Skeletal muscle satellite cell (primary cell): ENCODE results near the gene RAD51B.
"Not testable (repeated sequence)": the region's sequence is repeated elsewhere in the genome, so short reads cannot be mapped to it uniquely, and the experiment has no call there.

Experiments
- H3K27me3 ChIP-seq: 2 replicates; pipeline ENCODE4 v1.7.0; 2013; ENCODE audit warnings: low read length; ENCODE audit not compliant: control insufficient read depth, insufficient read depth
- H3K36me3 ChIP-seq: 2 replicates; pipeline ENCODE4 v1.7.0; 2013; ENCODE audit warnings: mild to moderate bottlenecking, control low read depth, low read length; ENCODE audit not compliant: insufficient read depth
- H3K4me1 ChIP-seq: 2 replicates; pipeline ENCODE4 v1.7.0; 2013; ENCODE audit warnings: low read length; ENCODE audit not compliant: control insufficient read depth, insufficient read depth
- H3K4me2 ChIP-seq: 2 replicates; pipeline ENCODE4 v1.7.0; 2013; ENCODE audit warnings: mild to moderate bottlenecking, low read length
- H3K4me3 ChIP-seq: 2 replicates; pipeline ENCODE4 v1.7.0; 2013; ENCODE audit warnings: low read length
- H3K9ac ChIP-seq: 2 replicates; pipeline ENCODE4 v1.7.0; 2013; ENCODE audit warnings: mild to moderate bottlenecking, low read depth, low read length, moderate library complexity
- H3K9me3 ChIP-seq: replicated peaks from 2 replicates; pipeline ENCODE4 v1.7.0; 2013; ENCODE audit warnings: mild to moderate bottlenecking, control low read depth, low read length

RAD51B gene

GRCh38 chr14:68018598-68018997 is 199.0 kb downstream of the RAD51B start:
- Histone ChIP-seq H3K4me3 (no peak overlapping the region), H3K27me3 (no peaks in the 10 kb centered on the region), H3K36me3 (no peaks in the 10 kb centered on the region), H3K9ac (no peak overlapping the region), H3K9me3 (no peaks in the 10 kb centered on the region), H3K4me1 (peaks cover 9% of the 10 kb centered on the region), H3K4me2 (no peak overlapping the region)

DNA sequence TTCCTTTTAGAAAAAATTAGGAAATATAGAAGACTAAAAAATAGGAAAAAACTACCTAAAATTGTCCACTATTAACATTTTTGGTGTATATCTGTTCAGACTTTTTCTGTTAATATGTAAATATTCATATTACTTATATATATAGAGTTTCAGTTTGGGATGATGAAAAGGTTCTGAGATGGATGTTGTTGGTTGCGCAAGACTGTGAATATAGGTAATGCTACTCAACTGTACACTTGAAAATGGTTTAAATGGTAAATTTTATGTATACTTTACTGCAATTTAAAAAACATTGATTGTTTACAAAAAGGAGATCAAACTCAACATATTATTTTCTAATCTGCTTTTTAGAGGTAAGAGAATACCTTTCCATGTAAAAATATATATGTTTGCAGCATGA is 200.9 kb downstream of the RAD51B start:
- Histone ChIP-seq H3K27me3 (no peaks in the 10 kb centered on the region), H3K9ac (no peak overlapping the region), H3K4me3 (no peak overlapping the region), H3K4me2 (no peak overlapping the region), H3K36me3 (no peaks in the 10 kb centered on the region), H3K4me1 (peaks cover 9% of the 10 kb centered on the region), H3K9me3 (no peaks in the 10 kb centered on the region)

DNA sequence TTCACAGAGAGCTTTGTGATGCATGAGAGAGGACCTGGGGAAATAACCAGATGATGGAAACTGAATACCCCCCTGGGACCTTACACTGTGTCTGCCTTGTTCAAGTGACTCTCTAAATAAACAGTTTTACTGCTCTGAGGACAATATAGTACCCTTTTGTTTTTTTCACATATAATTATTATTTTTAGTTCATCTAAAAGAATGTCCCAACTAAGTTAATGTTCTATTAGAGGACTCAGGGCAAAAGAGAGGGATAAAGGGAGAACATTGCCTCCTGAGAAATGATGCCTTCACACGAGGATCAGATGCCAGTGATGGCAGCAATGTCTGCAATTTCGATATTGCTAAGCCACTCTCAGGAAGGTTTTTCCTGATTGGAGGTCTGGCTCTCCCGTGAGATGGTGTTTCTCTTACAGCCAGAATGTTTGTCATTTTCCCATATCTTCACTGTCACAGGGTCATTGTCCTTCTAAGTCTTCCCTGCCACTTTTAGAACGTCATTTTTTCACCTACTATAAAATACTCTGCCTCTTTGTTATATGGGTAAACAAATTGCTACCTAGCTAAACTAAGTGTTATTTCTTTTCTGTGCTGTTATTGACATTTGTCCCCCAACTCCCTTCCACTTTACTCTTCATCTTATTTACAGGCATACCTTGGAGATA is 201.6 kb downstream of the RAD51B start:
- Histone ChIP-seq H3K4me2 (no peak overlapping the region), H3K9ac (no peak overlapping the region), H3K9me3 (no peaks in the 10 kb centered on the region), H3K27me3 (no peaks in the 10 kb centered on the region), H3K4me3 (no peak overlapping the region), H3K4me1 (peaks cover 8% of the 10 kb centered on the region), H3K36me3 (no peaks in the 10 kb centered on the region)

DNA sequence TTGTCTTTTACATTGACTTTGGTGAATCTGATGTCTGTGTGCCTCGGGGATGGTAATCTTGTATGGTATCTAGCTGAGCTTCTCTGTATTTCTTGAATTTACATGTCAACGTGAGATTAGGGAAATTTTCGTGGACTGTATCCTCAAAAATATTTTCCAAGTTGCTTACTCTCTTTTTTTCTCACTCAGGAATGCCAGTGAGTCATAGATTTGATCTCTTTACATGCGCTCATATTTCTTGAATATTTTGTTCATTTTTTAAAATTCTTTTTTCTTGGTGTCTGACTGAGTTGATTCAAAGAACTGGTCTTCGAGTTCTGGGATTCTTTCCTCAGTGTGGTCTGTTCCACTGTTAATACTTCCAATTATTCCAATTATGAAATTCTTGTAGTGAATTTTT is 207.7 kb downstream of the RAD51B start:
- Histone ChIP-seq H3K36me3 (no peaks in the 10 kb centered on the region), H3K9me3 (no peaks in the 10 kb centered on the region), H3K4me1 (peaks cover 13% of the 10 kb centered on the region), H3K9ac (no peak overlapping the region), H3K4me3 (no peak overlapping the region), H3K4me2 (no peak overlapping the region), H3K27me3 (no peaks in the 10 kb centered on the region)

DNA sequence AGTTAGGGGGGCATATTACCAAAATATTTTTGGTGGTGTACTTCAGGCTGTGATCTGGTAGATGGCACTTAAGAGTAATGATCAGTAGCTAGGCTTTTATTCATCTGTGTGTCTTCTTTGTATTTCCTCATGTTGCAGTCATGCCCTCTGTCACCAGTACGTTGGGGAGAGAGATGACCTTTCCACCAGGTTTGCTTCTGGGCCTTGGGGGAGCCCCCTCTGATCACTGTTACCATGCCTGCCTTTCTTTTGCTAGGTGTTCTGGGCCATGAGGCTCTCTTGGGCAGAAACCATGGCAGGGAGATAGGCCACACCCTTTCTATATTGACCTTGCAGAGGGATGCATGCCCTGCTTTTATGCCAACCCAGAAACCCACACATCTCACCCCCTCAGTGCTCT is 208.5 kb downstream of the RAD51B start:
- no peak overlapping the region for H3K9ac ChIP-seq
- no peak overlapping the region for H3K4me3 ChIP-seq
- H3K27me3 ChIP-seq, result no peaks in the 10 kb centered on the region
- H3K4me2 ChIP-seq, result no peak overlapping the region
- H3K9me3 ChIP-seq, result no peaks in the 10 kb centered on the region
- H3K4me1 ChIP-seq, result peaks cover 13% of the 10 kb centered on the region
- H3K36me3 ChIP-seq, result no peaks in the 10 kb centered on the region

DNA sequence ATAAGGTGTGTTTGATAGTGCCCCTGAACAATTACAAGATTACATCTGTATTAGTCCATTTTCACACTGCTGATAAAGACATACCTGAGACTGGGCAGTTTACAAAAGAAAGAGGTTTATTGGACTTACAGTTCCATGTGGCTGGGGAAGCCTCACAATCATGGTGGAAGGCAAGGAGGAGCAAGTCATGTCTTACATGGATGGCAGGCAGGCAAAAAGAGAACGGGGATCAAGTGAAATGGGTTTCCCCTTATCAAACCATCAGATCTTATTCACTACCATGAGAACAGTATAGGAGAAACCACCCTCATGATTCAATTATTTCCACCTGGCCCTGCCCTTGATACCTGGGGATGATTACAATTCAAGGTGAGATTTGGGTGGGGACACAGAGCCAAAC is 211.4 kb downstream of the RAD51B start:
- H3K4me3 ChIP-seq, H3K4me2 ChIP-seq, H3K27me3 ChIP-seq, H3K36me3 ChIP-seq, H3K9ac ChIP-seq, H3K9me3 ChIP-seq: not testable (repeated sequence)
- peaks cover 13% of the 10 kb centered on the region for H3K4me1 ChIP-seq

DNA sequence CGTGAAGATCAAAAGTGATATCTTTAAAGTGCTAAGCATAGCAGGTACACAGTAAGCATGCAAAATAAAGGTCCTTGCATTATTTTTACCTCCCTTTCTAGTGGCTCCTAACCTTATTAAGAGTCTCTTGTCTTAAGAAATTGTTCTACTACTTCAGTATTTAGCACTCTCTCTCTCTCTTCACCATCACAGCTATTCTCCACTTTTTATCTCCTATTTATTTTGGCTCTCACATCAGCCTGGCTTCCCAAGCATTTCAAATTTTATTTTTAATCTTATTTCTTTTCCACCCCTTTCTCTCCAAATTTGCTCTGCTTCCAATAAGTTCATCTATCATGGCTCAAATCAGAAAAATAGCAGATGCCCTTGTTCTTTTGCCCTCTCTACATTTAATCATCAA is 212.6 kb downstream of the RAD51B start:
- no peaks in the 10 kb centered on the region for H3K9me3 ChIP-seq
- H3K9ac ChIP-seq, result no peak overlapping the region
- no peak overlapping the region for H3K4me2 ChIP-seq
- H3K36me3 ChIP-seq, result no peaks in the 10 kb centered on the region
- H3K27me3 ChIP-seq, result no peaks in the 10 kb centered on the region
- H3K4me1 ChIP-seq, result peaks cover 8% of the 10 kb centered on the region
- no peak overlapping the region for H3K4me3 ChIP-seq

- H3K9me3 ChIP-seq, result no peaks in the 10 kb centered on the region
- no peaks in the 10 kb centered on the region for H3K27me3 ChIP-seq
- H3K9ac ChIP-seq, result no peak overlapping the region
- H3K4me3 ChIP-seq, result no peak overlapping the region
- H3K4me2 ChIP-seq, result no peak overlapping the region
- H3K4me1 ChIP-seq, result no peaks in the 10 kb centered on the region
- no peaks in the 10 kb centered on the region for H3K36me3 ChIP-seq
These were observed 213.9 kb downstream of the RAD51B start for GRCh38 chr14:68033336-68033932.

DNA sequence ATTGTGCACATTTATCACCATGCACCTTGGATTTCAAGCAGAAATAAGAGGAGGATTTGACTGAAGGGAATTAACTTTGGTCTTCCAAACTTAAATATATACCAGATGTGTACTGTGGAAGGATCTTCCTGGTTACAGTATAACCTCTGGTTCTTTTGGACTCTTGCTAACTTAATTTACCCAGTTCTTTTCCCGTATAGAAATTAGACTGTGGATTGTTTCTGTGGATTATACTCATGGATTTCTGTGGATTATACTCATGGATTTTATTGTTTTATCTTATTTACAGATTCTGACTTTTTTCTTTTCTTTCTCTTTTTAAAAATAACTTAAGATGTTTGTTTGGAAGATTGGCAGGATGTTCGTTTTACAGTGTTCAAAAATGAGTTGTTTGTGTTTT is 215.3 kb downstream of the RAD51B start:
- no peak overlapping the region for H3K4me2 ChIP-seq
- H3K36me3 ChIP-seq, result no peaks in the 10 kb centered on the region
- H3K4me3 ChIP-seq, result no peak overlapping the region

DNA sequence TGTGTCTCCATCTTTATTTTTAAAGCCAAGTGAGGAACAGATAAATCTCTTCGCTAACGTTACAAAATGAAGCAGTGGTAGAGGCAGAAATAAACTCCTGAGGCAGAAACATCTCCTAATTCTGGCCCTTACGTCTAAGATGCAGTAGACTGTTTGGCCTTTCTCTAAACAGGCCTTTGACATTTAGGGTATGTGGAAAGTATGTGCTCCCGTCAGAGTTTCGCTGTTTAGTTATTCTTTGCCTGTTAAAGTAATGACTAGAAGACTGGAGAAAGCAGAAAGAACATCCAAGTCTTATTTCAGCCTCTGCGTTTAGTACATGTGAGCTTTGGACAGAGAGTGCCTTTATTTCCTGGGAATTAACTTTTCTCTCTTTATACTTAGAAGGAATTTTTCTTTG is 216.6 kb downstream of the RAD51B start:
- Histone ChIP-seq H3K27me3 (no peaks in the 10 kb centered on the region), H3K36me3 (no peaks in the 10 kb centered on the region), H3K4me1 (no peaks in the 10 kb centered on the region), H3K4me3 (no peak overlapping the region), H3K4me2 (no peak overlapping the region), H3K9ac (no peak overlapping the region), H3K9me3 (no peaks in the 10 kb centered on the region)

More for the DNA sequence above, 215.3 kb downstream of the RAD51B start:
- Histone ChIP-seq H3K27me3 (no peaks in the 10 kb centered on the region), H3K9ac (no peak overlapping the region), H3K4me1 (no peaks in the 10 kb centered on the region), H3K9me3 (no peaks in the 10 kb centered on the region)

- no peaks in the 10 kb centered on the region for H3K9me3 ChIP-seq
These were observed 220.0 kb downstream of the RAD51B start for GRCh38 chr14:68039593-68039992.

More at GRCh38 chr14:68039593-68039992, 220.0 kb downstream of the RAD51B start:
- no peak overlapping the region for H3K9ac ChIP-seq
- no peaks in the 10 kb centered on the region for H3K27me3 ChIP-seq
- no peak overlapping the region for H3K4me3 ChIP-seq
- H3K36me3 ChIP-seq, result no peaks in the 10 kb centered on the region
- no peaks in the 10 kb centered on the region for H3K4me1 ChIP-seq
- H3K4me2 ChIP-seq, result no peak overlapping the region
